Measurements from ENCODE around the gene GYG1.

DNA sequence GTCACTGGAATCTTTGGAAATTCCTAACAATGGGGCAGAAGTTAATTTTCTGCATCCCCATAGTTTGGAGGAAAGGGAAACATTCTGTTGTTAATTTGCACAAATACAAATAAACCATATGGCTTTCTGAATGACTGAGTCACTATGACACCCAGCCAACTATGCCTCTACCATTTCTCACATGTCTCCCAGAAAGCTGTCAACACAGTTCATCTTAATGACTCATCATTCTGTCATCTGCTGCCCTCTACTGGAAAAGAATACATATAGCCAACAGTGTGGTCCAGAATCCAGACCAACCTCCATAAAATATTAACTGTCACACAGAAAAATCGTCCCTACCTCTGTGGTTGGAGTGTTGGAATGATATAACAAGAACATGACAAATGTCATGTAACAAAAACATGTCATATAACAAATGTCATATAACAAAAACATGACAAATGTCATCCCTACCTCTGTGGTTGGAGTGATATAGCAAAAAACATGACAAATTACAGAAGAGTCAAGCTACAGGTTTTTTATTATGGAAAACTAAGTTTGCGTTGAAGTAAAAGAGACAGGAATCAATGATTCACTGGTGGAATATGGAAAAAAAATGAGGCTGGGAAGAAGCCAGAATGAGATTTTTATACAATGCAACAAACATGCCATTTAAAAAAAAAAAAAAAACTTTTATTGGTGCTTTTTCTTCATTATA, 47.7 kb upstream of the GYG1 start:
- no peak for TF ChIP-seq POLR2A (IDR thresholded peaks at IDR 0.05)
- TF ChIP-seq, protein P1, sequence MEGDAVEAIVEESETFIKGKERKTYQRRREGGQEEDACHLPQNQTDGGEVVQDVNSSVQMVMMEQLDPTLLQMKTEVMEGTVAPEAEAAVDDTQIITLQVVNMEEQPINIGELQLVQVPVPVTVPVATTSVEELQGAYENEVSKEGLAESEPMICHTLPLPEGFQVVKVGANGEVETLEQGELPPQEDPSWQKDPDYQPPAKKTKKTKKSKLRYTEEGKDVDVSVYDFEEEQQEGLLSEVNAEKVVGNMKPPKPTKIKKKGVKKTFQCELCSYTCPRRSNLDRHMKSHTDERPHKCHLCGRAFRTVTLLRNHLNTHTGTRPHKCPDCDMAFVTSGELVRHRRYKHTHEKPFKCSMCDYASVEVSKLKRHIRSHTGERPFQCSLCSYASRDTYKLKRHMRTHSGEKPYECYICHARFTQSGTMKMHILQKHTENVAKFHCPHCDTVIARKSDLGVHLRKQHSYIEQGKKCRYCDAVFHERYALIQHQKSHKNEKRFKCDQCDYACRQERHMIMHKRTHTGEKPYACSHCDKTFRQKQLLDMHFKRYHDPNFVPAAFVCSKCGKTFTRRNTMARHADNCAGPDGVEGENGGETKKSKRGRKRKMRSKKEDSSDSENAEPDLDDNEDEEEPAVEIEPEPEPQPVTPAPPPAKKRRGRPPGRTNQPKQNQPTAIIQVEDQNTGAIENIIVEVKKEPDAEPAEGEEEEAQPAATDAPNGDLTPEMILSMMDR (IDR thresholded peaks at IDR 0.05): peak; percentile 59 to 78 (median 69)
- TF ChIP-seq EP300 (IDR thresholded peaks at IDR 0.05): peak in 1 of 2 donors; percentile 16

Measured in tibial nerve (tissue), 4 donors.